ENCODE measurements around the gene CDCA5. TPM values are rescaled to one million over a fixed set of nuclear protein-coding genes. Genes with fewer than 3 reads are reported as not detected.
A peak's percentile ranks its signal among the peaks of the same experiment; 100 is the strongest.

The CDCA5 gene
- total RNA-seq (ENCODE audit: unreplicated experiment): 14.8 TPM
- long read RNA-seq, transcript CDCA5-201 (6 exons, 2,587 nt): major isoform, 15 of 17 reads
- long read RNA-seq, partial matches to known transcripts: 0 of 17 reads
- long read RNA-seq, other reads (novel, unspliced or antisense): 1 of 17 reads

- Mint-ChIP-seq H3K27ac (ENCODE audit: unreplicated experiment) (peak within 1 kb of the TSS; percentile 93), H3K4me1 (ENCODE audit: unreplicated experiment) (peaks cover 16% of the 10 kb centered on the region), H3K9me3 (ENCODE audit: unreplicated experiment) (no peaks in the 10 kb centered on the region), H3K27me3 (ENCODE audit: unreplicated experiment) (peaks cover 10% of the 10 kb centered on the region), H3K36me3 (ENCODE audit: low read depth, unreplicated experiment) (peaks cover 14% of the 10 kb centered on the region), H3K4me3 (ENCODE audit: unreplicated experiment) (peak within 1 kb of the TSS; percentile 98)
- no peak for TF ChIP-seq CTCF (IDR thresholded peaks at IDR 0.05; ENCODE audit: unreplicated experiment)
- DNase-seq (ENCODE audit: low spot score): peak; percentile 96
Observed at GRCh38 chr11:65083834-65084597, at the start of gene CDCA5, which contains the start of gene ZFPL1. CDCA5 (minus strand) TSS chr11:65084040; CDS start chr11:65083978, 62 bp downstream. ZFPL1 (plus strand) TSS chr11:65084222; CDS start chr11:65084699, 477 bp downstream.

- Mint-ChIP-seq H3K36me3 (ENCODE audit: low read depth, unreplicated experiment) (peaks cover 15% of the 10 kb centered on the region), H3K27me3 (ENCODE audit: unreplicated experiment) (peaks cover 25% of the 10 kb centered on the region), H3K4me1 (ENCODE audit: unreplicated experiment) (peaks cover 29% of the 10 kb centered on the region), H3K27ac (ENCODE audit: unreplicated experiment) (peak overlapping the region; percentile 89), H3K4me3 (ENCODE audit: unreplicated experiment) (peak overlapping the region; percentile 99), H3K9me3 (ENCODE audit: unreplicated experiment) (no peaks in the 10 kb centered on the region)
- no peak for TF ChIP-seq CTCF (IDR thresholded peaks at IDR 0.05; ENCODE audit: unreplicated experiment)
- DNase-seq (ENCODE audit: low spot score): peak; percentile 34
Observed at GRCh38 chr11:65132988-65133700, 49.3 kb upstream of the CDCA5 start.

- no peak for TF ChIP-seq CTCF (IDR thresholded peaks at IDR 0.05; ENCODE audit: unreplicated experiment)
- peak overlapping the region; percentile 53 for H3K27ac Mint-ChIP-seq (ENCODE audit: unreplicated experiment)
- peaks cover 22% of the 10 kb centered on the region for H3K27me3 Mint-ChIP-seq (ENCODE audit: unreplicated experiment)
- H3K36me3 Mint-ChIP-seq (ENCODE audit: low read depth, unreplicated experiment): peaks cover 15% of the 10 kb centered on the region
- H3K4me1 Mint-ChIP-seq (ENCODE audit: unreplicated experiment): peaks cover 29% of the 10 kb centered on the region
- no peaks in the 10 kb centered on the region for H3K9me3 Mint-ChIP-seq (ENCODE audit: unreplicated experiment)
- peak overlapping the region; percentile 99 for H3K4me3 Mint-ChIP-seq (ENCODE audit: unreplicated experiment)
- no peak for DNase-seq (ENCODE audit: low spot score)
Observed at GRCh38 chr11:65132238-65132987, 48.6 kb upstream of the CDCA5 start.

- Mint-ChIP-seq H3K36me3 (ENCODE audit: low read depth, unreplicated experiment) (peaks cover 21% of the 10 kb centered on the region), H3K27me3 (ENCODE audit: unreplicated experiment) (peaks cover 21% of the 10 kb centered on the region), H3K9me3 (ENCODE audit: unreplicated experiment) (no peaks in the 10 kb centered on the region), H3K4me3 (ENCODE audit: unreplicated experiment) (no peak overlapping the region), H3K4me1 (ENCODE audit: unreplicated experiment) (peaks cover 29% of the 10 kb centered on the region), H3K27ac (ENCODE audit: unreplicated experiment) (peak overlapping the region; percentile 13)
- no peak for TF ChIP-seq CTCF (IDR thresholded peaks at IDR 0.05; ENCODE audit: unreplicated experiment)
- no peak for DNase-seq (ENCODE audit: low spot score)
Observed at GRCh38 chr11:65131895-65132237, 48.0 kb upstream of the CDCA5 start.
